ENCODE measurements around the gene APOA5. TPM values are rescaled to one million over a fixed set of nuclear protein-coding genes. Genes with fewer than 3 reads are reported as not detected.

APOA5 gene
- total RNA-seq, 1 experiment from 2014 or later = 0.11 TPM

- no peak for DNase-seq
- Histone ChIP-seq H3K23me2 (ENCODE audit: insufficient read length, low read depth, low read length, poor library complexity, severe bottlenecking) (peaks cover 6% of the 10 kb centered on the region), H3T11ph (ENCODE audit: low read length) (no peak overlapping the region), H3K4me2 (ENCODE audit: insufficient read depth, insufficient read length, low read length) (no peak overlapping the region), H2AK5ac (ENCODE audit: insufficient read length, low read length) (no peak overlapping the region), H2AFZ (ENCODE audit: low read length) (no peak overlapping the region), H2BK15ac (ENCODE audit: low read depth, low read length) (no peak overlapping the region), H3K4me1 (ENCODE audit: insufficient read depth, low read length) (no peaks in the 10 kb centered on the region; the same call in 1 of the 2 replicates), H3K79me1 (ENCODE audit: insufficient read depth, low read depth, low read length, poor library complexity, severe bottlenecking) (peaks cover 5% of the 10 kb centered on the region), H3K18ac (ENCODE audit: insufficient read length, low read depth, low read length) (no peak overlapping the region), H2BK120ac (ENCODE audit: low read depth, low read length, poor library complexity, severe bottlenecking) (no peak overlapping the region), H2BK5ac (ENCODE audit: insufficient read length, low read length) (no peak overlapping the region), H3K4ac (ENCODE audit: low read depth, low read length) (no peak overlapping the region), H2BK12ac (ENCODE audit: insufficient read length, low read depth, low read length) (no peak overlapping the region), H3K9ac (ENCODE audit: extremely low read depth, insufficient read length, low read length) (no peak overlapping the region), H2BK20ac (ENCODE audit: low read depth, low read length, poor library complexity, severe bottlenecking) (no peak overlapping the region), H4K5ac (ENCODE audit: insufficient read length, low read depth, low read length) (no peak overlapping the region), H4K8ac (replicated peaks; ENCODE audit: insufficient read length, low read depth, low read length) (no peak overlapping the region), H3K27me3 (ENCODE audit: insufficient read depth, low read length) (no peaks in the 10 kb centered on the region), H3K79me2 (ENCODE audit: insufficient read depth, low read length) (peaks cover 2% of the 10 kb centered on the region; the same call in 1 of the 2 replicates), H4K20me1 (ENCODE audit: control insufficient read depth, insufficient read depth, insufficient read length) (no peaks in the 10 kb centered on the region), H4K91ac (ENCODE audit: insufficient read length, low read depth, low read length) (no peak overlapping the region), H3K9me3 (ENCODE audit: control insufficient read depth, low read depth, low read length) (no peaks in the 10 kb centered on the region), H3K14ac (ENCODE audit: insufficient read depth, low read length) (no peak overlapping the region), H3K56ac (ENCODE audit: insufficient read length, low read depth, low read length) (no peak overlapping the region), H3K27ac (ENCODE audit: insufficient read length, low read depth, low read length) (no peak overlapping the region), H3K23ac (ENCODE audit: insufficient read length, low read depth, low read length) (no peak overlapping the region)
- H3K27me3 Mint-ChIP-seq (ENCODE audit: low read depth) = no peaks in the 10 kb centered on the region
- peaks cover 6 to 8% of the 10 kb centered on the region in 2 experiments for H3K4me1 Mint-ChIP-seq
- H3K36me3 Mint-ChIP-seq (ENCODE audit: insufficient read depth in 1 of 3, low read depth in 3 of 3) = peaks cover 55 to 94% (median 87%) of the 10 kb centered on the region in 3 experiments; a peak in 6 of 7 replicates
- H3K27ac Mint-ChIP-seq = no peak overlapping the region
- no peak overlapping the region for H3K4me3 Mint-ChIP-seq
- H3K9me3 Mint-ChIP-seq = no peaks in the 10 kb centered on the region
- no peak for TF ChIP-seq CTCF (conservative IDR thresholded peaks at IDR 0.05)
- no CpG with 5 or more reads among the region's 4 CpGs for WGBS (ENCODE audit: extremely low coverage, insufficient read length, low lambda C conversion rate)
Observed at GRCh38 chr11:116782728-116783127, 9.0 kb downstream of the APOA5 start.

All from H9 (cell line).